ENCODE results near the gene BEGAIN.

The BEGAIN gene, protein sequence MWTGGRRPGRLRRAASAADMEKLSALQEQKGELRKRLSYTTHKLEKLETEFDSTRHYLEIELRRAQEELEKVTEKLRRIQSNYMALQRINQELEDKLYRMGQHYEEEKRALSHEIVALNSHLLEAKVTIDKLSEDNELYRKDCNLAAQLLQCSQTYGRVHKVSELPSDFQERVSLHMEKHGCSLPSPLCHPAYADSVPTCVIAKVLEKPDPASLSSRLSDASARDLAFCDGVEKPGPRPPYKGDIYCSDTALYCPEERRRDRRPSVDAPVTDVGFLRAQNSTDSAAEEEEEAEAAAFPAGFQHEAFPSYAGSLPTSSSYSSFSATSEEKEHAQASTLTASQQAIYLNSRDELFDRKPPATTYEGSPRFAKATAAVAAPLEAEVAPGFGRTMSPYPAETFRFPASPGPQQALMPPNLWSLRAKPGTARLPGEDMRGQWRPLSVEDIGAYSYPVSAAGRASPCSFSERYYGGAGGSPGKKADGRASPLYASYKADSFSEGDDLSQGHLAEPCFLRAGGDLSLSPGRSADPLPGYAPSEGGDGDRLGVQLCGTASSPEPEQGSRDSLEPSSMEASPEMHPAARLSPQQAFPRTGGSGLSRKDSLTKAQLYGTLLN

DNA sequence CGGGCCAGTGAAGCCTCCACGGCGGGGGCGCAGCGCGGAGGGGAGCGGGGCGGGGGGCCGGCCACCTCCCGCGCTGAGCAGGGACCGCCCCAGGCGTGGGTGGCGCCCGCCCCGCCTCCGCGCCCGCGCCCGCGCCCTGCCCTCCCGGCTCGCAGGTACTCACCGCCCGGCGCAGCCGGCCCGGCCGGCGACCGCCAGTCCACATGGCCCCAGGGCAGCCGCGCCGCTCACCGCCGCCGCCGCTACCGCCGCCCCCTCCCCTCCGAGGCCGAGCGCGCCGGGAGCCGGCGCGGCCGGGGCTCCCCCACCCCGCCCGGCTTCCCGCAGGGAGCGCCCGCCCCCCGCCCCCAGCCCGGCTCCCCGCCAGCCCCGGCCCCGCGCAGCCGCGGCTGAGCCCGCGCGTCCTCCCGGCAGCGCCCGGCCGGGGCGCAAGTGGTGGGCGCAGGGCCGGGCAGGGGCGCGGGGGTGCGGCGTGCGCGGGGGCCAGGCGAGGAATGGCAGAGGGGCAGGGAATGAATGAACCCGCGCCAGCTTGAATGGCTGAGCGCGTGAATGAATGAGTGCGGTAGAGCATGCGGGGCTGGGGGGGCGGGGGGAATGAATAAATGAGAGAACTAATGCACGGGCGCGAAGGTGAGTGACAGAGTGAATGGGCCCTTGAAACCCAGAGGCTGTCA is at the start of gene BEGAIN:
BEGAIN (minus strand) TSS at position 332 of the 677 bp plus-strand sequence; CDS start at position 205, 127 bp downstream.
- DNase-seq, result no peak

DNA sequence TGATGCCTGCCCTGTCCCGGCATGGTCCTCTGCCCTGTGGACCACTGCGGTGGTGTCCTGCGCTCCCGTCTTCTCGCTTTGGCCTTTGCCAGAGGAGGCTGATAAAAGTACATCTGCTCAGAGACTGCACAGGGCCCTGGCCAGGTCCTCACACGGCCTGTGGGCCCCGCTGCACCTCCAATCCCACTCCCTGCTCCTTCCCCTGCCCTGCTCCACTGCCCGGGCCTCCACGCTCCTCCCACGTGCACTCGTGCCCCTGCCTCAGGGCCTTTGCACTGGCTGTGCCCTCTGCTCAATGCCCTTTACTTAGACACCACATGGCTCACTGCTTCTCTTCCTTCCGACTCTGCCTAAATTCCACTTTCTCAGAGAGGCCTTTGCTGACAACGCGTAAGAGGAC is 49.3 kb upstream of the BEGAIN start:
- DNase-seq, result no peak

DNA sequence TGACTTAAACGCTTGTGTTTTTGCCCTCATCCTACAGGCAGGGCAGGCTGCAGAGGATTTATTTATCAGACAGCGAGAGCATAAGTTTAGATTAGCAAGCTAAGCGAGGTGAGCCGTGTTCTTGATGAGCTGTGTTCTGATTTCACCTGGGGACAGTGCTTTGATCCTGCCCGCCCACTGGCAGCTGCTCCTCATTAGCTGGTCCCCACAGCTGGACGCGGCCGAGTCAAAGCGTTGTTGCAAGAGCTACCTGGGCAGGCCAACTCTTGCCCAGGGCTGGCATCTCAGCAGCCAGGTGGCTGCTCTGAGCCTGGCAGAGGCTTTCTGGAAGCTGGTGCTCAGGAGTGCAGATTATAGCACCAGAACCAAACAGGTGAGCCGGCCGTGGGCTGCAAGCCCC is 46.8 kb upstream of the BEGAIN start:
- no peak for DNase-seq

DNA sequence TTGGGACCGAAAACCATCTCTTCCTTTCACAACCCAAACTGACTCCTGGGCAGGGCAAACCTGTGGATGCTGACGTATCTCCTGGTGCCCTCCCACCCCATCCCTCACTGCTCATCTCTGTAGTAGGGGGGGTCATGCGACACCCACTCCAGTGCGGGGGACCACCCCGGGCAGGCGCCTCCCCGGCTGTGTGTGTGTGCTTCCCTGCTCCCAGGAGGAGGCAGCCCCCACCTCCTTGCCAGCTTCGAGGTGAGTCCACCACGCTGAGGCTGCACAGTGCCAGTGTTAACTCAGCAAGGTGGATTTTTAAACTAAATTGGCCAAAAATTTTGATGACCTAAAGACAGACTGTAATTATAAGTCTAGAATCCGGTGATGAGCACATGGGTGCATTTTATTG is 46.2 kb upstream of the BEGAIN start:
- DNase-seq, result no peak

DNA sequence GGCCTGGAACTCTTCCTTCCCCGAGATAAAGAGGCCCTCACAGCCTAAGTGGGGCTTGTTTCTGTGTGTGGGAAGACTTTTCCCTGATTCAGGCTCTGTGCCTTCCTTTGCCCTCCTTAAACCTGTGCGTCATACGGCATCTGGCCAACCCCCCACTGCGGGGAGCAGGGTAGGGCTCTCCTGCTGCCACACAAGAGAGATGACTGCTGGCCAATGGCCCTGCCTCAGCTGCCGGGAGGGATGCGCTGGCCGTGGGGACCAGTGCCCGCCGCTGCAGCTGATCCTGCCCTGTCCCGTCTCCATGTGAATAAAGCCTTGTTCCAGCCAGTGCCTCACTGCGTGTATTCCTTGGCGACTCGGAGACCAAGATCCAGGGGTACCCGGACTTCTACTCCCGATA is 42.5 kb upstream of the BEGAIN start:
- no peak for DNase-seq

DNA sequence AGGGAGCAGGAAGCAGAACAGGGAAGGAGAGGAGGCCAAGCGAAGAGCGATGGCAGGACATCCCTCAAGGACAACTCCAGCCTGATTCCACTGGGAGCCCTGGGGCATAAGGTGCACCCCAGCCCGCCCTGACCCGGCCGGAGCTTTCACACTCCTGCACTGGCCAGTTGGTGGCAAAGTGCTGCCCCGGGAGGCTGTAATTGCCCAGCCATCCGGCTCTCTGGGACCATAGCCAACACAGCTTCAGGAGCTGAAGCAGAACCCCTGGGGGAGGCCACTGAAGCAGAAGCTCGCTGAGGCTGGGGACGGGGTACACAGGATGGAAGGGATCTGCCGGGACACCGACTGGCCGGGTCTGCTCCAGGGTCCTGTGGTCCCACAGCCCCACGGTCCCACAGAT is 41.9 kb upstream of the BEGAIN start:
- DNase-seq, result no peak

DNA sequence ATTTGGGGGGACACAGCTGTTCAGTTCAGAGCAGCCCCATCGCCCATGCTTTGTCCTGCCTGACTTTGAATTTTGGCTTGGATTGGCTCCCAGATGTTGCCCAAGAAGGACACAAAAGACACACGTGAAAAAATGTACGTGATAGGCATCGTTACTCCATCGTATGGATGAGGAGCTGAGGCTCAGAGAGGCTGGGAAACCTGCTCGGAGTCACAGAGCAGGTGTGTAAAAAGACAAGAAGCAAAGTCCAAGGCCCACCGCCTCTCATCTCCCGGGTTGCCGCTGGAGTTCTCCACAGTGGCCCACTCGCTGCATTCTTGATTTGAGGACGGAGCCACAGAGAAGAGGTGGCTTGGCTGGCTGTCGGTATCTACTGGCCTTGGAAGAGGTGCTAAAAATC is 41.0 kb upstream of the BEGAIN start:
- no peak for DNase-seq

DNA sequence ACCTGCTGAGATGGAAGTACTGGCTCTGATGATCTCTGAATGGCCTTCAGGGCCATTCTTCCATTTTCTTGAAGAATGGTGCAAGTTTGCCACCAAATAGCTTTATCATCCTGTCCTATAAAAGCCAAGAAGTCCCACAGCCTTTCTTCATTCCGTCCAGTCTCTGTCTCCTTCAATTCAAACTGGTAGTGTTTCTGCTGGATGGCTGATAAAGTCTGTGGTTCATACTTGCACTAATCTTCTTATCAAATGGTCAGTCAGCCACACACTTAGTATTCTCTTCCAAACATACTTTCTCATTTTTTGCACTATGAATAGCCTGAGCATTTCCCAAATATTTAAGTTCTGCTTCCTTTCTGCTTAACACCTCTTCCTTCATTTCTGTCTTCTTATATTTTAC is 39.4 kb upstream of the BEGAIN start:
- no peak for DNase-seq

DNA sequence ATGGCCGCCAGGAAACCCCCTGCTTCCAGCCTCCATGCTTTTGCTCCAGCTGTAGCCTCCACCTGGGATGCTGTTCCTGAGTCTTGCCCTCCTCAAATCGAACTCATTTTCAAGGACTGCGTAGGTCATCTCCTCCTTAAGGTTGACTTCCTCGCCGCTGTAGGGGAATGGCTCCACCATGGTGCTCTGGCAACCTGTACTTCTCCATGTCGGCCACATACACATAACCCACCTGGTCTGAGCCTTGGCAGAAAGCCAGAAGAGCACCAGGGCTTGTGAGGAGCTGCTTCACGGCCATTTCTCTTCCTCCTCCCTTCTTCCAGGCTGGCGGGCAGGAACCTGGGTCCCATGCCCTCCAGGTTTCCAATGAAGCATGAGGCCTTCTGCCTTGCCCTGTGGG is 36.7 kb upstream of the BEGAIN start:
- no peak for DNase-seq

DNA sequence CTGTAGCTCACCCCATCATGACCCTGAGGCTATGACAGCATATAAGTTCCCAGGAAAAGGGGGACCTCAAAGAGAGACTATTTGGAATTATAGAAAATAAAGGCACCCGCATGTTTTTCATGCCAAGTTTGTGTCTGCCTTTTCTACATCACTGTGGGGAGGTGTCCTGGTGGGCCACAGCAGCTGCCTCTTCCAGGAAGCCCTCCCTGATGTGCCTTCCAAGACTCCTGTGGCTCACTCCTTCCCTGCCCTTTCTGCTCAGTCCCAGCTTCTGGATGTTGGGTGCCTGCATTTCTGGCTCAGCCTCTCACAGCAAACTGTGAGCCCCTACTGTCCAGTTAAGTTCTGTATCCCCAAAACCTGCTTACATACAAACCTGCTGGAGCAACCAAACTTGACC is 36.3 kb upstream of the BEGAIN start:
- no peak for DNase-seq

DNA sequence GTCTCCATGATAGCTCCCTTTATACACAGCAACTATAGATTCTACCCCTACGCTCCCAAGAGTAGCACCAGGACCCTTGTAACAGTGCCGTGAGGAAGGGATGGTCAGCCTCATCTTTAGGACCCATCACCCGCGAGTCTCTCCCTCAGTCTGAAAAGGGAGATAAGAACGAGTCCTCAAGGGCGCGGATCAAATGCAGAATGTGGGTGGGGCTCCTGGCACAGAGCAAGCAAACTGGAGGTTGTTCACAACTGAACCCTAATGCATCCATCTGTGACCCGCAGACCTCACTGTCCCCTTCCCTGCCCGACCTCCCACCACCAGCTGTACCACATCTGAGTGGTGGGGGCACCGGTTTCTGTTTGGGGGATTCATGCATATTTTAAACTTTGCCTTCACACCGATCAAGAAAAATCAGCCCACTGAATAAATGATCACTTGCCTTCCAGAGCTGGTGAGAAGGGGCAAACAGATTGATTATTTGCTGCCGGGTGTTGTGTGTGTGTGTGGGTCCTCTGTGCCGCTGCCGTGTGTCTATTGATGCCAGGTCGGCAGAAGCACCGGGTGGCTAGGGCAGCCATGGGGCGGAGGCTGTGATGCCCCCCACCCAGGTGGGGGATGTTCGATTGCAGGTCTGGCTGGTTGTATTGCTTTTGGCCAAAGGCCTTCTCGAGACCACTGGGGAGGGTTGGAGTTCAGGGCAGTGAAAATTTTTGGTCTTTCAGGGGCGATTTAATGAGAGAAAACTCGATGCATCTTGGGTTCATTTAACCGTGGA is 35.7 kb upstream of the BEGAIN start:
- no peak for DNase-seq

DNA sequence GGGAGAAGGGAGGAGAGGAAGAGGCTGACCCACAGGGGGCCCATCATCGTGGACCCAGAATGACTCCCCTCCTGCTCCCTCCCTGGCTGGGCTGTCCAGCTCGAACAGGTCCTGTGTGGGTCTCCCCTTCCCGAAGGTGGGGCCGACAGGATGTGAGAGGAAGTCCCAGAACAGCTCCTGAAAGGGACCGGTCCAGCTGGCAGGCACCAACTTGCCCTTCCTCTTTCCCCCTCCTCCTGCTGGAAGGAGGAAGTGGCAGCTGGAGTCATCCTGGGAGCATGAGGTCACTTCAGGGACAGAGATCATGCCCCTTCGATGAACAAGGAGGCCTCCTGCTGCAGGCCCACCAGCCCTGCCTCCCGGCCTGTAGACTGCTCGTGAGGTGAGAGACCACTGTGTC is 35.0 kb upstream of the BEGAIN start:
- peak in 1 of 2 donors; percentile 32 for DNase-seq

DNA sequence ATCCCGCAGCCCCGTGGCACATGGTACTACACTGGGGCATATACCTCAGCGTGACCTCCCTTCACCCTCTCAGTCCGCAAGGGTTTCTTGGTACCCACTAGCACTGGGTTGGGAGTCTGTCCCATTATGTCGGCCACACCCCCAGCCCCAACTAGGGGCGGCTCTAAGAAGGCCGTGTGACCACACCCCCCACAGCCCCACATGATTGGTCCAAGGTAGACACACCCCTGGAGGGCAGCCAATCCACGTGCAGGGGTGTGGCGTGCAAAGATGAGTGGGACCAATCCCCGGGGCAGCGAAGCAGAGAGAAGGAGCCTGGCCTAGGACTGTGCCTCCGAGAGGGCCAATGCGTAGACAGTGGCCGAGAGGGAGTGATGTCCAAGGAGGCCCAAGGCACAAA is 34.6 kb upstream of the BEGAIN start:
- DNase-seq, result no peak

DNA sequence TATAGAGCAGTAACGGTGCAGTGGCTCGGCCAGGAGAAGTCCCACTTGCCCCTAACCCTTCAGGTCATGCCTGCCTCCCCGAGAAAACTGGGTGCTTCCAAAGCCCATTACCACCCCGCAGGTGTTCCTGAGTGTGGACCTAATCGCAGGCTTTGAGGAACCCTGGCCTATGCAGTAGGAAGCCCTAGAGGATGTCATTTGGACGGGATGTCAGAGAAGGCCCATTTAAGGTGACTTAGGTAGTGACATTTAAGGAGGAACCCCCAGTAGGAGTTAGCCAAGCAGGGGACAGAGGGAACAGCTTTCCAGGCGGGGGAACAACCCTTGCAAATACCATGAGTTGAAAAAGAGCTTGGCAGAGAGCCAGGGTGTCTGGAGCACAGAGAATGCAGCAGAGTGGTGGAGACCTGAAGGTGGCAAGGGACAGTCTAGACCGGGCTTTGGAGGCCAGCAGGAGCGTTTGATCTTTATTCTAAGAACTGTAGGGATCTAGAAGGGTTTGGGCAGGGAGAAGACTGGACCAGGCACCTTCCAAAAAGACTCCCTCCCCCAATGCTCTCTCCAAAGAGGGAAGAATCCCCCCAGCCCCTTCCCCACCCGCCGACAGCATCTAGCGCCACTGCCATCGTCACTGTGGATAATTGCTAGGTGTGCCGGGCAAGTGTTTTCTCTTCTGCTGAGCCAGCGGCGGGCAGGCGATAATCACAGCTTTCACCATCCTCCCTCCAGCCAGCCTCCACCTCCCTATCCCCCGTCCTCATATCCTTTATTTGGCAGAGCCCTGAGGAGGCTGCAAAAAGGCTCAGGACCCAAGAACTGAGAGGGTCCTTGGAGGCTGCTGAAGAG is 33.3 kb upstream of the BEGAIN start:
- no peak for DNase-seq

DNA sequence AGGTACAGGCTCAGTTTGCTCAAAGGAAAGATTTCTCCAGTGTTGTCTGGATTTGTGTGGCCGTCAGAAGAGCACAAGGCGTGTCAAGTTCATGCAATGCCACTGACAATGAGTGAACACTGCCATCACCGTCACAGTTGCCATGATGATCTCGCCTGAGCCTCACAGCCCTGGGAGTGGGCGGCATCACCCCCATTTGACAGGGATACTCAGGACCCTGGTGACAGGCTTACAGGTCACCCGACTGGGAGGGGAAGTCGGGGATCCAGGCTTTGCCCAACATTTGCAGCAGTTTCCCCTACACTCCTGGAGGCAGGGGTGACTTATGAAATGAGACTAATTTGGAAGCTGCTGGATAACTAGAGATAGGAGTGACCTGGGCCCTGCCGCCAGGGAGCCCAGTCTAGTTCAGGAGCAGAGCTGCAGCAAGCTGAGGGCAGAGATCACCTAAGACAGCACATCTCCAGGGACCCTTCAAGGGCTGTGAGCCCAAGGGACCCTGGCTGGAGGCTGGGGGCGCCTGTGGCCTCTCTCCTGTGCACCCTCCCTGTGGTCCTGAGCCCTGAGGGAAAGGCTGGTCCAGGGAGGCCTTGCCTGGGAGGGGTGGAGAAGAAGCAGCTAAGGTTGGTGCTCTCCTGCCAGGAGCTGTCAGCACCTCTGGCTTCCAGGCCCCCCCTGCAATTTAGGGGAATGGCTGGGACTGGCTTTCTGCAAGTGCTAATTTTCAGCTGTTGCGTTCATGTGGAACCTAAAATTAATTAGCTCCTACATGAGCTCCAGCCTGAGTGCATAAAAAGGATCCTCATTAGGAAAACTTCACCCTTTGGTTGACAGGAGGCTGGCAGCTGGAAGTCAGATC is 32.4 kb upstream of the BEGAIN start:
- DNase-seq, result no peak

DNA sequence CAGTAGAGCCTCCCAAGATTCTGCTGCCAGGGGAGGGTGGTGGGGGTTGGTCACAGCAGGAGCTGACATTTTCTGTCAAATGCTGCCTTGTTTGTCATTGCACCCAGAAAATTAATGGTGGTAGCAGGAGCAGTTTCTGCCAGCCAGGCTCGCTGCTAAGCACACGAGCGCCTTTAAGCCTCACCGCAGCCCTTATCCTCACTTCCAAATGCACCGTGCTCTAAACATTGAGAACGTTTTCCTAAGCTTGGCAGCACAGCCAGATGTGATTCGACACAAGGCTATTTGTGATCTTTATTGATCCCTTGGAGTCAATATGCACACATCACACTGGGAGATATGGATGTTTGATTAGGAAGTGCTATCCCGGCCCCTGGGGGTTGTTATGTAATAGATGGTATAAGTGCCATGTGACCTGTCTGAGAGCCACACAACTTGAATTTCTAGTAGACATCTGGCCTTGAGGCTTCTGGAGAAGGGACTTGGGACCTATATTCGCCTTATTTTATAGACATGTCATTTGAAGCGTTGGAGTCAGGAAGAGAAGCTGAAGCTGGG is 31.6 kb upstream of the BEGAIN start:
- DNase-seq, result no peak

DNA sequence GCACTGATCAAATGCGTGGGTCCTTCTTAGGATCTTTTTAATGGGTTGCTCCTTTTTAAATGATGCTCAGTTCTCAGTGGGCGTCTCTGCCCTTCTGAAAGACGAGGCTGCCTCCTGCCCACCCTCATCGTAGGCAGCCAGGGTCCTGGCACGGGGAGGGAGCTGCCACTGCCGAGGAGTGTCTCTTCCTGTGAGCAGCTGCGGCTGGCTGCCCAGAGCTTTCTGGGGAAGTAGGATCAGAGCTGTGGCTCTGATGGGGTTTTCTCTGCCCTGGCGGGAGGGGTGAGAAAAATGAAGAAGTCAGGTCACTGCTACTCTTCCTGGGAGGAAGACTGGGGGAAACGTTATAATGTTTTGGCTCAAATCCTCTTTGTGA is 31.1 kb upstream of the BEGAIN start:
- peak in 1 of 2 donors; percentile 43 for DNase-seq

DNA sequence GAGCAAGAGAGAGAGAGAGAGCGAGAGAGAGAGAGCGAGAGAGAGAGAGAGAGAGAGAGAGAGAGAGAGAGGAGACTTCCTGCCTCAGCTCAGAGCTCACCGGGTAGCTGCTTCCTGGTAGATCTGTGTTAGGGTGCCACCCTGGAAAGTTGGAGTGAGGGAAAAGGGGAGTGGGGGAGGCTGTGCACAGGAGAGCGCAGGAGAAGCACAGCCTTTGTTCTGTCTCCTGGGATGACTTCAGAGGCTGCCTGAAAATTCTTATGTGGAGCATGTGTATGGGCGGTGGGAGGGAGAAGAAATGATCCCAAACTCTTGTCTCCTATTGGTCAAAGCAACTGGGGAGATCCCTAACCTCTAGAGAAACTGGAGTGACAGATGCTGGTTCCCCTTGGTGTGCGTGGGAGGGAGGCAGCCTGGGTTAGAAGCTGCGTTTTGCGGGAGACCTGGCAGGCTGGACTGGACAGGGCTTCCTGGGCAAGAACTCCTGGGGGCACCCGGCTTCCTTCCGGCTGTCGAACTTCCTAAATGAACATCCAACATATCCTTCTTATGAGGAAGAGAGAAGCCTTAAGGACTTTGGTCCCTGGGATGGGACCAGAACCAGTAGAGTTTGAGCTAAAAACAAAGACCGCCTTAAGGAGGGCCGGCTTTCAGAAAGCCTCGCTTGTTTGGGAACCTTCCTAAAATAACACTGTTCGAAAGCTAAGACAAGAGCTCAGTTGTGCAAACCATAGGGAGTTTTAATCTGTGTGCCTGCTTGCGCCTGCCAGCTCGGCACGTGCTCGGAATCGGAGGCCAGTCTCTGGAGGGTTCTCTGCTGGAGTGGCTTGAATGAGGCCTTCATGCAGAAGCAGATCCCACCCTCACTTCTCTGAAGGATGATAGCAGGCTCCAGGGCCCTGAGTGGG is 30.4 kb upstream of the BEGAIN start:
- DNase-seq, result peak in 1 of 2 donors; percentile 34

DNA sequence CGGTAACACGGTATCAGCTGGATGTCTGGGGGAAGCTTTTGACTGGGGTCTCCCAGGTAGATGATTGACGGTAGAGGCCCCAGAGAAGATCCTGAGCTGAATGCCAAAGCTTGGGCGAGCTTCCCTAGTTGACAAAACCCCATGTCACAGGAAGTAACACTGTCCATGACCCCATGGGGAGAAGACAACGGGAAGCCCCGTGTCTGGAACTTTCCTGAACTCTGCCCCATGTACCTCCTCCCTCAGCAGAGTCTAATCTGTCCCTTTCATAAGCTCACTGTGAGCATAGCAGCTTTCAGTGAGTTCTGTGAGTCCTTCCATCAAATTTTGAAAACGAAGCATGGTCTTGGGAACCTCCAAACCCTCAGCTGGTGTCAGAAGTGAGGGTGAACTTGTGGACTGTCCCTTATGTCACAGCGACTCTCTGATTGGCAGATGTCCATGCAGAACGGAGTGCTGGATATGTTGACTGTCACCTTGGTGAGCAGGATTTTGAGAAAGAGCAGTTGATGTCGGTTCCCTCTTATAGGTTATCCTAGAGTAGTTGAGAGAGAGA is 29.7 kb upstream of the BEGAIN start:
- no peak for DNase-seq
